A673 (cell line): Measurements from ENCODE around the gene NCAPG. TPM values are rescaled to one million over a fixed set of nuclear protein-coding genes. Genes with fewer than 3 reads are reported as not detected.

Experiments used
- BruUV-seq: library from RNA; stranded (reverse); fragments of 400-500 nt; replicated peaks from 2 replicates; lab custom pipeline; 2021; lab: Mats Ljungman, UMichigan
- CTCF ChIA-PET: fragments of 300-600 bp; sonication (Branson Sonifier 250); formaldehyde crosslinking; loops from one replicate; lab custom pipeline; 2022; ENCODE audit warnings: antibody characterized with exemption; lab: Charles Lee
- POLR2A ChIA-PET: fragments of 300-600 bp; sonication (Branson Sonifier 250); formaldehyde crosslinking; loops from one replicate; lab custom pipeline; 2022; ENCODE audit warnings: antibody characterized with exemption; ENCODE audit not compliant: low non-redundant PET; lab: Charles Lee
- DNase-seq: peaks from one replicate; pipeline ENCODE4 v3.0.0-alpha.2; 2015; ENCODE audit warnings: low spot score
- H3K27ac ChIP-seq: fragments of 200-600 bp; sonication (generic); 2 replicates; pipeline ENCODE4 v1.5.1; 2016; ENCODE audit warnings: mixed run types, low read depth, mild to moderate bottlenecking, mixed read lengths, antibody characterized with exemption, low read length; ENCODE audit not compliant: poor library complexity, severe bottlenecking
- H3K27me3 ChIP-seq: fragments of 200-600 bp; sonication (generic); replicated peaks from 2 replicates; pipeline ENCODE4 v1.6.1; 2017; ENCODE audit warnings: mixed run types, low read depth, mild to moderate bottlenecking, mixed read lengths, antibody characterized with exemption, low read length; ENCODE audit not compliant: insufficient read depth, poor library complexity
- H3K36me3 ChIP-seq: fragments of 200-600 bp; sonication (generic); 2 replicates; pipeline ENCODE4 v1.6.1; 2016; ENCODE audit warnings: mixed run types, mild to moderate bottlenecking, mixed read lengths, antibody characterized with exemption, low read length; ENCODE audit not compliant: insufficient read depth, poor library complexity, severe bottlenecking
- H3K4me1 ChIP-seq: fragments of 200-600 bp; sonication (generic); 2 replicates; pipeline ENCODE4 v1.6.1; 2017; ENCODE audit warnings: mixed run types, mild to moderate bottlenecking, mixed read lengths, antibody characterized with exemption, low read length; ENCODE audit not compliant: insufficient read depth, poor library complexity, severe bottlenecking
- H3K4me3 ChIP-seq: fragments of 200-600 bp; sonication (generic); 2 replicates; pipeline ENCODE4 v1.5.1; 2016; ENCODE audit warnings: low read depth, mixed run types, mild to moderate bottlenecking, mixed read lengths, low read length; ENCODE audit not compliant: poor library complexity, severe bottlenecking
- H3K9me3 ChIP-seq: fragments of 200-600 bp; sonication (generic); 2 replicates; pipeline ENCODE4 v1.6.1; 2016; ENCODE audit warnings: mixed run types, low read depth, mild to moderate bottlenecking, mixed read lengths, antibody characterized with exemption, low read length; ENCODE audit not compliant: poor library complexity, severe bottlenecking
- EZH2 ChIP-seq: fragments of 200-600 bp; sonication (generic); IDR thresholded peaks from 2 replicates; pipeline ENCODE4 v1.6.1; 2017; ENCODE audit warnings: borderline replicate concordance, low read depth, mild to moderate bottlenecking, mixed read lengths, antibody characterized with exemption, low read length; ENCODE audit not compliant: poor library complexity, severe bottlenecking
- intact Hi-C: fragments of 100-400 bp; cut with micrococcal nuclease; formaldehyde crosslinking; loops from one replicate; pipeline ENCODE4 v1.10.0; 2022; ENCODE audit not compliant: unreplicated experiment
- total RNA-seq: library from RNA; stranded (reverse); gene quantifications from 2 replicates; pipeline ENCODE4 v1.2.3, GENCODE V29; 2021
- TF ChIP-seq, protein P1 (sequence below): fragments of 300-800, 200-600 bp; sonication (generic); conservative IDR thresholded peaks from 2 replicates; pipeline ENCODE4 v1.5.1; 2017; ENCODE audit warnings: low read depth, mild to moderate bottlenecking, antibody characterized with exemption, low read length, moderate library complexity, mixed read lengths

The NCAPG gene
- total RNA-seq, 1 experiment from 2014 or later: 105 TPM

DNA sequence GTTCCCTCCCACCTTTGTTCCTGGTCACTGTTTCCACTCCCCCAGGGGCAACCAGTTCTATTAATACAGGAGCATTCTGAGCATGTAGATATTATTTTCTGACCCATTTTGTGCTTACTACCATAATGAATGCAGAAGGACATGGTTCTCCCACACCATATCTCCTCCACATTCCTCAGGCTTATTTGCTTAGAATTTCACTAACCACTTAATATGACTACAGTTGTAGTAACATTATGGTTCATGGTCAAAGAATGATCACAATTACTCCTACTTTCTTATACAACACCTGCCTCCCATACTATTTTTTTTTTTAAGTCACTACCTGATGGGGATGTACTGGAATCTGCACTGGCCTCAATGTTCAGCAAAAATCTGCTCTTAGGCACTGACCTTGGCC is 21.8 kb upstream of the NCAPG start:
- CTCF ChIA-PET: no interaction called here
- no peaks in the 10 kb centered on the region for H3K4me1 ChIP-seq
- H3K36me3 ChIP-seq: peaks cover 10% of the 10 kb centered on the region
- no peak overlapping the region for H3K27ac ChIP-seq
- no peaks in the 10 kb centered on the region for H3K9me3 ChIP-seq
- no peaks in the 10 kb centered on the region for H3K27me3 ChIP-seq
- no TSS peak for BruUV-seq
- intact Hi-C loops: no loop called here
- DNase-seq: no peak
- TF ChIP-seq, protein P1, sequence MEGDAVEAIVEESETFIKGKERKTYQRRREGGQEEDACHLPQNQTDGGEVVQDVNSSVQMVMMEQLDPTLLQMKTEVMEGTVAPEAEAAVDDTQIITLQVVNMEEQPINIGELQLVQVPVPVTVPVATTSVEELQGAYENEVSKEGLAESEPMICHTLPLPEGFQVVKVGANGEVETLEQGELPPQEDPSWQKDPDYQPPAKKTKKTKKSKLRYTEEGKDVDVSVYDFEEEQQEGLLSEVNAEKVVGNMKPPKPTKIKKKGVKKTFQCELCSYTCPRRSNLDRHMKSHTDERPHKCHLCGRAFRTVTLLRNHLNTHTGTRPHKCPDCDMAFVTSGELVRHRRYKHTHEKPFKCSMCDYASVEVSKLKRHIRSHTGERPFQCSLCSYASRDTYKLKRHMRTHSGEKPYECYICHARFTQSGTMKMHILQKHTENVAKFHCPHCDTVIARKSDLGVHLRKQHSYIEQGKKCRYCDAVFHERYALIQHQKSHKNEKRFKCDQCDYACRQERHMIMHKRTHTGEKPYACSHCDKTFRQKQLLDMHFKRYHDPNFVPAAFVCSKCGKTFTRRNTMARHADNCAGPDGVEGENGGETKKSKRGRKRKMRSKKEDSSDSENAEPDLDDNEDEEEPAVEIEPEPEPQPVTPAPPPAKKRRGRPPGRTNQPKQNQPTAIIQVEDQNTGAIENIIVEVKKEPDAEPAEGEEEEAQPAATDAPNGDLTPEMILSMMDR: no peak
- no peak for TF ChIP-seq EZH2
- H3K4me3 ChIP-seq: no peak overlapping the region
- POLR2A ChIA-PET: no interaction called here

DNA sequence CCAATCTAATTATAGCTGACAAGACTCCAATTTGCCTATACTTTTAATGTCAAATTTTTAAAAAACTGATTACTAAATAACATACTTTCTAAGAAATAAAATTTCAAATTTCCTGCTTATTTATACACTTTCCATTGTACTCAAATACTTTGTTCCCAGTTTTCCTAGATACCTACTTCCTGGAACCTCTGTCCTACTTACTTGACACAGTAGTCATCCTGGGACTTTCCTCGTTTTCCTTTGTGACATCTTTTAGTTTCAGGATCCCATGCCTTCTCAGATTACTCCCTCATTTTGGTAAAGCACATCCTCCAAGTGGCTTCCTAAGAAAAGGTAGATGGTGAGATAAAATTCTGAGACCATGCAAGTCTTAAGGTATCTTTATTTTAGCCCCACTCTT is 16.0 kb upstream of the NCAPG start:
- Histone ChIP-seq H3K27ac (no peak overlapping the region), H3K27me3 (no peaks in the 10 kb centered on the region), H3K36me3 (peaks cover 16% of the 10 kb centered on the region), H3K4me1 (no peaks in the 10 kb centered on the region), H3K9me3 (no peaks in the 10 kb centered on the region), H3K4me3 (no peak overlapping the region)
- BruUV-seq: no TSS peak
- CTCF ChIA-PET: no interaction called here
- TF ChIP-seq EZH2: no peak
- TF ChIP-seq, protein P1: no peak
- intact Hi-C loops: no loop called here
- no peak for DNase-seq
- POLR2A ChIA-PET: no interaction called here

DNA sequence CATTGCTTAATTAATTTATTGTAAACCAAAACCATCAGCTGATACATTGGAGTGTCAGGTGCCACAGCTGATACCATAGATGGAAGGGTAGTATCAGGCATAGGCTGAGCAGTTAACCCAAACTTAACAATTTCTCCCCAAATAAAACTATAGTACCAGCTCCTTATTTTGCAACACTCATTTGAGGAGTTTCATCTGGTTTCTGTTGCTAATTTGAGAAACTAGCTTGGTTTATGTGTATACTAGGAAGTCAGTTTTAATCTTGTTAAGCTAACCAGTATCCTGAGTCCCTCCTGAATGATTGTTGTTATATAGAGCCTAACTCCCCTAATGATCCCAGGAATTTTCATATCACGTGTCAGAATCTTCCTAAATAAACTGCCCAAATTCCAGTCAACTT is 13.0 kb upstream of the NCAPG start:
- TF ChIP-seq, protein P1: no peak
- no peak for TF ChIP-seq EZH2
- POLR2A ChIA-PET: interaction anchor here (0.9 kb wide), 1 partner anchor 13 kb away, joined by 3 read pairs; the partner anchor contains the start of genes DCAF16 and NCAPG
- Histone ChIP-seq H3K9me3 (no peaks in the 10 kb centered on the region), H3K4me1 (no peaks in the 10 kb centered on the region), H3K36me3 (peaks cover 27% of the 10 kb centered on the region), H3K27ac (no peak overlapping the region), H3K27me3 (no peaks in the 10 kb centered on the region), H3K4me3 (no peak overlapping the region)
- CTCF ChIA-PET: no interaction called here
- intact Hi-C loops: no loop called here
- BruUV-seq: no TSS peak
- DNase-seq: no peak
